PFSK-1 (cell line): ENCODE measurements around the gene PAXX.

Experiments used
- FOXP2 ChIP-seq: optimal IDR thresholded peaks from 2 replicates; pipeline ENCODE3; 2011; ENCODE audit warnings: borderline replicate concordance, control low read depth, inconsistent platforms; ENCODE audit not compliant: insufficient read depth; ENCODE audit errors: extremely low read length, extremely low read depth
- POLR2AphosphoS5 ChIP-seq: IDR thresholded peaks from 2 replicates; pipeline ENCODE4 v1.6.1; 2012; ENCODE audit warnings: low read depth, mild to moderate bottlenecking, control low read depth, low read length, moderate library complexity
- SIN3A ChIP-seq: IDR thresholded peaks from 2 replicates; pipeline ENCODE4 v1.6.1; 2012; ENCODE audit warnings: mild to moderate bottlenecking, low read length, moderate library complexity, borderline replicate concordance; ENCODE audit not compliant: insufficient read depth
- TAF1 ChIP-seq: IDR thresholded peaks from 2 replicates; pipeline ENCODE4 v1.6.1; 2012; ENCODE audit warnings: low read length, control low read depth, borderline replicate concordance; ENCODE audit not compliant: insufficient read depth
- TF ChIP-seq, protein P1 (sequence below), 2 experiments: IDR thresholded peaks; 2 replicates each; pipeline versions ENCODE4 v1.6.1 to v1.8.0; 2011 to 2012; ENCODE audit warnings: low read depth in 2 of 2, low read length in 2 of 2, control low read depth in 1 of 2, inconsistent platforms in 1 of 2, mild to moderate bottlenecking in 1 of 2, moderate library complexity in 1 of 2; ENCODE audit not compliant: insufficient read depth in 1 of 2

PAXX gene

DNA sequence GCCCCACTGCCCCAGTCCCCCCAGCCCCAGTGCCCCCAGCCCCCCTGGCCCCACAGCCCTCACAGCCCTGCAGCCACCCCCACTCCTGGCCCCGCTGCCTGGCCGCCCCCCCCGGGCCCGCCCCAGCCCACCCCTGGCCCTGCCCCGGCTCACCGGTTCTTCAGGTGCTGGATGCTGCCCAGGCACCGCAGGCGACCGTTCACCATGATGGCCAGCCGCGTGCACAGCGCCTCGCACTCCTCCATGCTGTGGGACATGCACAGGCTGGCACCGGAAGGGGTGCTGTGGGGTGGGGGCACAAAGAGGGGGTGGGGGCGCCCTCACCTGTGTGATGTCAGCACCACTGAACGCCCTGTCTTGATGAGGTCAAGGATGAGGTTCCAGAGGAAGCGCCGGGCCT lies 17.0 kb downstream of the PAXX start:
- TF ChIP-seq POLR2AphosphoS5: no peak
- TF ChIP-seq, protein P1, sequence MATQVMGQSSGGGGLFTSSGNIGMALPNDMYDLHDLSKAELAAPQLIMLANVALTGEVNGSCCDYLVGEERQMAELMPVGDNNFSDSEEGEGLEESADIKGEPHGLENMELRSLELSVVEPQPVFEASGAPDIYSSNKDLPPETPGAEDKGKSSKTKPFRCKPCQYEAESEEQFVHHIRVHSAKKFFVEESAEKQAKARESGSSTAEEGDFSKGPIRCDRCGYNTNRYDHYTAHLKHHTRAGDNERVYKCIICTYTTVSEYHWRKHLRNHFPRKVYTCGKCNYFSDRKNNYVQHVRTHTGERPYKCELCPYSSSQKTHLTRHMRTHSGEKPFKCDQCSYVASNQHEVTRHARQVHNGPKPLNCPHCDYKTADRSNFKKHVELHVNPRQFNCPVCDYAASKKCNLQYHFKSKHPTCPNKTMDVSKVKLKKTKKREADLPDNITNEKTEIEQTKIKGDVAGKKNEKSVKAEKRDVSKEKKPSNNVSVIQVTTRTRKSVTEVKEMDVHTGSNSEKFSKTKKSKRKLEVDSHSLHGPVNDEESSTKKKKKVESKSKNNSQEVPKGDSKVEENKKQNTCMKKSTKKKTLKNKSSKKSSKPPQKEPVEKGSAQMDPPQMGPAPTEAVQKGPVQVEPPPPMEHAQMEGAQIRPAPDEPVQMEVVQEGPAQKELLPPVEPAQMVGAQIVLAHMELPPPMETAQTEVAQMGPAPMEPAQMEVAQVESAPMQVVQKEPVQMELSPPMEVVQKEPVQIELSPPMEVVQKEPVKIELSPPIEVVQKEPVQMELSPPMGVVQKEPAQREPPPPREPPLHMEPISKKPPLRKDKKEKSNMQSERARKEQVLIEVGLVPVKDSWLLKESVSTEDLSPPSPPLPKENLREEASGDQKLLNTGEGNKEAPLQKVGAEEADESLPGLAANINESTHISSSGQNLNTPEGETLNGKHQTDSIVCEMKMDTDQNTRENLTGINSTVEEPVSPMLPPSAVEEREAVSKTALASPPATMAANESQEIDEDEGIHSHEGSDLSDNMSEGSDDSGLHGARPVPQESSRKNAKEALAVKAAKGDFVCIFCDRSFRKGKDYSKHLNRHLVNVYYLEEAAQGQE (IDR thresholded peaks at IDR 0.05; ENCODE audit: insufficient read depth in 1 of 2, low read depth in 2 of 2, low read length in 2 of 2): no peak
- TF ChIP-seq SIN3A: no peak
- no peak for TF ChIP-seq TAF1
- no peak for TF ChIP-seq FOXP2

DNA sequence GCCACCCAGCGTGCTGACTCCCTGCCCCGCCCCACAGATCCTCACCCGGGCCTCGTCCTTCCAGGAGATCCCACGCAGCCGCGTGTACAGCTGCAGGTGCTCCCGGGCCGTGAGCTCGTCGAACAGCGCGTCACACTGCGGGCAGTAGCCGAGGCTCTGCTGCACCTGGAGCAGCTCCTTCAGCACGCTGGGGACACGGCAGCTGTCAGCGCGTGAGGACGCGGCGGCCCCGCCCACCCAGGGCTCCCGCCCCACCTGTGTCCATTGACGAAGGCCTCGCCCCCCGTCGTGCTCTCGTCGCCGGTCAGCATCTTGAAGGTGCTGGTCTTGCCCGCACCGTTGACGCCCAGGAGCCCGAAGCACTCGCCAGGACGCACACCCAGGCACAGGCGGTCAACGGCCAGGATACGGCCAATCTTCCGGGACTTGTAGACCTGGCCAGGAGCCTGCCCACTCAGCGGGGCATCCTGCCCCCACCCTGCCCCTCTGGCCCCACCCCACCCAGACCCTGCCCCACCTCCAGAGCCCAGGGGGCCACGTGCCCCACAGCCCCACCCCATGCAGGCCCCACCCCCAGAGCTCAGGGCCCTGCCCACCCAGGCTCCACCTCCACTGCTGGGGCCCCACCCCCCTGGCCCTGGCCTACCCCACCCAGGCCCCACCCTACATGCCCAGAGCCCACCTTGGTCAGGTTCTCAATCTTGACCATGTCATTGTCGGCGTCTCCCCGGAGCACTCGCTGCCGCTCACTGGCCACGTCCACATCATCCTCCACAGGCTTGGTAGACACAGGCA lies 17.9 kb downstream of the PAXX start:
- TF ChIP-seq TAF1 (no peak), POLR2AphosphoS5 (no peak), FOXP2 (no peak)
- TF ChIP-seq, protein P1 (IDR thresholded peaks at IDR 0.05; ENCODE audit: insufficient read depth in 1 of 2, low read depth in 2 of 2, low read length in 2 of 2): no peak

DNA sequence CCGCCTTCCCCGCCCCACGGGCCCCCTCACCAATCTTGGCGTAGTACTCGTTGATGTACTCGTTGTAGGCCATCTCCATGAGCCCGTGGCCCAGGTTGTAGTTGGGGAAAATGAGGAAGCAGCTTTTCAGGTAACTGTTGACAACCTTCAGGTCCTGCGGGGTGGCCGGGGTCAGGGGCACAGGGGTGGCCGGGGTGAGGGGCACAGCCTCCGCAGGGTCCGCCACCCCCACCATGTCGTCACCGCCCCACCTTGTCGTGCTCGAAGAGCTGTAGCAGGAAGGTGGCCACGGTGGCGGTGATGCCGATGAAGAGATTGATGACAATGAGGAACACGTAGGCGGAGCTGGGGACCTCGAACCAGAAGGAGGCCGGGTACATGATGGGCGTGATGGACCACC lies 18.9 kb downstream of the PAXX start:
- TF ChIP-seq FOXP2 (no peak), POLR2AphosphoS5 (no peak), TAF1 (no peak), SIN3A (no peak)
- TF ChIP-seq, protein P1 (IDR thresholded peaks at IDR 0.05; ENCODE audit: insufficient read depth in 1 of 2, low read depth in 2 of 2, low read length in 2 of 2): no peak

DNA sequence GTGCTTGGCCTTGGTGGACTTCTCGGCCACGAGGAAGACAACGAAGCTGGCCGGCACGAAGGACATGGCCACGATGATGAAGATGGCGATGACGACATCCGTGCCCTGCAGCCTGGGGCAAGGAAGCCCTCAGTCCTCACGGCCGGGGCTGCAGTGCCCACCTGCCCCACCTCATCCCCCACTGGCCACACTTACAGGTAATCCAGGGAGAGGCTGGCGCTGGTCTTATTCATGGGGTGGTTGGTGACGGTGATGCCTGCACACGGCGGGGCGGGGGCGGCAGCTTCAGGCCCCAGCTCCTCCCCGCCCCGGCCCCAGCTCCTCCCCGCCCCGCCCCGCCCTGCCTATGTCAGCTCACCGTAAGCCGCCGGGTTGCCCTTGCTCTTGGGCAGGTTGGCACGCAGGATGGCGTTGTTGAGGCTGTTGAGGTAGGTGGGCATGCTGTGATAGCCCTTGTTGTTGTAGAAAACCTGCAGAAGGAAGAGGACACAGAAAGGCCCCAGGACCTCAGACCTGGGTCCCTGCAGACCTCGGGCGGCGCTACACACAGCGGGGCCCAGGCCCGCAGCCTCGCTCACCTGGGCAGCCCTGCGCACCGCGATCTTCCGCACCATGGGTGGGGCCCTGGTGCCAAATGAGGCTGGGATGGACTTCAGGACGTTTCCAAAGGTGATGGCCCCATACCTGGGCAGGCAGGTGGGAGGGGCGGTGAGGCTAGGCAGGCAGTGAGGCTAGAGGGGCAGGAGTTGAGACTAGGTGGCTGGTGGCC lies 19.9 kb downstream of the PAXX start:
- TF ChIP-seq SIN3A: no peak
- TF ChIP-seq TAF1: no peak
- TF ChIP-seq, protein P1 (IDR thresholded peaks at IDR 0.05; ENCODE audit: insufficient read depth in 1 of 2, low read depth in 2 of 2, low read length in 2 of 2): no peak
- no peak for TF ChIP-seq POLR2AphosphoS5
- no peak for TF ChIP-seq FOXP2
